Aorta (tissue), 5 donors: Measurements from ENCODE around the gene KCNJ8. TPM values are rescaled to one million over a fixed set of nuclear protein-coding genes. Genes with fewer than 3 reads are reported as not detected.
"Not testable (repeated sequence)": the region's sequence is repeated elsewhere in the genome, so short reads cannot be mapped to it uniquely, and the experiment has no call there.

Source experiments
- ATAC-seq: fragments of 200-7000 bp; cut with Tn5 transposase; one replicate; pipeline ENCODE4 v1.9.1; 2022; ENCODE audit warnings: moderate library complexity; ENCODE audit not compliant: low FRiP score
- DNase-seq, 2 donors: peaks; one replicate each; pipeline ENCODE4 v3.0.0-alpha.2; 2020
- H3K27ac ChIP-seq, 2 donors: one replicate each; pipeline ENCODE4 v1.5.1; 2013; ENCODE audit warnings: low read length in 2 of 2, mild to moderate bottlenecking in 2 of 2, moderate library complexity in 2 of 2, control low read depth in 1 of 2, inconsistent platforms in 1 of 2, low read depth in 1 of 2
- H3K27me3 ChIP-seq, 2 donors: one replicate each; pipeline ENCODE4 v1.6.1; 2013; ENCODE audit warnings: control low read depth in 1 of 2, low read length in 1 of 2, mild to moderate bottlenecking in 1 of 2, moderate library complexity in 1 of 2; ENCODE audit not compliant: insufficient read depth in 2 of 2, control insufficient read depth in 1 of 2
- H3K36me3 ChIP-seq, 2 donors: one replicate each; pipeline ENCODE4 v1.6.1; 2013; ENCODE audit warnings: control low read depth in 1 of 2, low read length in 1 of 2, mild to moderate bottlenecking in 1 of 2; ENCODE audit not compliant: insufficient read depth in 2 of 2, control insufficient read depth in 1 of 2
- H3K4me1 ChIP-seq, 2 donors: one replicate each; pipeline ENCODE4 v1.6.1; 2013; ENCODE audit warnings: low read length in 2 of 2, control low read depth in 1 of 2, mild to moderate bottlenecking in 1 of 2, moderate library complexity in 1 of 2; ENCODE audit not compliant: insufficient read depth in 2 of 2, control insufficient read depth in 1 of 2
- H3K4me3 ChIP-seq, 2 donors: one replicate each; pipeline ENCODE4 v1.5.1; 2013; ENCODE audit warnings: low read length in 2 of 2, control low read depth in 1 of 2, mild to moderate bottlenecking in 1 of 2
- H3K9me3 ChIP-seq: one replicate; pipeline ENCODE4 v1.6.1; 2013; ENCODE audit warnings: mild to moderate bottlenecking, low read length; ENCODE audit not compliant: control insufficient read depth
- WGBS, 2 donors: extraction: QIAGEN DNeasy Blood & Tissue Kit; methylation state at CpG; one replicate each; pipeline ENCODE4 v1.1.7; 2013; 5-methylcytosine and 5-hydroxymethylcytosine counted together
- intact Hi-C, 2 donors: fragments of 100-400 bp; cut with DNase I; formaldehyde crosslinking; loops; one replicate each; pipeline versions ENCODE4 v1.14.2 to v1.15.0; 2022
- polyA plus RNA-seq, 2 donors: library from polyadenylated mRNA; stranded (reverse); fragments of 200-250 nt; gene quantifications; one replicate each; pipeline ENCODE4 v1.2.3, GENCODE V29; 2013
- total RNA-seq, 2 donors: library from RNA; stranded (reverse); fragmentation: NEBNext Ultra II Directional; extraction: Animal tissue kit (Norgen Biotek cat#: 25700); gene quantifications; one replicate each; pipeline ENCODE4 v1.2.1, GENCODE V29; 2021
- donor health status: healthy with polysubstance abuse.
- donor health status: Bipolar disorder and iron deficiency.
- donor health status: DM: no; HTN: no; CAD: no.
- donor health status: DM: no; HTN: no; CAD: no.
- donor health status: DM: yes; HTN: yes; CAD: no.

Gene KCNJ8
- total and polyA plus RNA-seq, 4 donors, result 4.0 to 27.2 (median 10.9) TPM

DNA sequence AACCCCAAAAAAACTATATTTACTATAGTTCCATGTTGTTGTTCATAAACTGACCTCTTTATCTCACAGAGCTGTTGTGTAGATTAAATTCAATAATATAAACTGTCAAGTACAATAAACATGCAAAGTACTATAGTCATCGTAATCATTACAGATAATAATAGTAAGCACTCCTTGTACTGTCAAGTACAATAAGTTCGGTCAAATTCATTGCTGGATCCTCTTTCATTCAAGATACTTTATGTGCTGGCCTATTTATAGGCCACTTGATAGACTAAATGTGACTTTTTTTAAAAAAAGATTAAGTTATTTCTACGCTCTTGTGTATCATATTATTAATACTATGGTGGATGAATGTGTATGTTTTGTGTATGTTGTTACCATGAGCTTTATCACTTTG lies 39.2 kb upstream of the KCNJ8 start:
- H3K27me3 ChIP-seq, result no peaks in the 10 kb centered on the region
- intact Hi-C loops, result no loop called here
- no peaks in the 10 kb centered on the region for H3K9me3 ChIP-seq
- H3K4me1 ChIP-seq, result no peaks in the 10 kb centered on the region
- no peak for DNase-seq
- H3K4me3 ChIP-seq, result no peak overlapping the region
- ATAC-seq, result no peak
- H3K27ac ChIP-seq, result no peak overlapping the region
- 78 to 97% methylated on average over 3 of the region's 3 CpGs for WGBS, 2 donors
- no peaks in the 10 kb centered on the region for H3K36me3 ChIP-seq

DNA sequence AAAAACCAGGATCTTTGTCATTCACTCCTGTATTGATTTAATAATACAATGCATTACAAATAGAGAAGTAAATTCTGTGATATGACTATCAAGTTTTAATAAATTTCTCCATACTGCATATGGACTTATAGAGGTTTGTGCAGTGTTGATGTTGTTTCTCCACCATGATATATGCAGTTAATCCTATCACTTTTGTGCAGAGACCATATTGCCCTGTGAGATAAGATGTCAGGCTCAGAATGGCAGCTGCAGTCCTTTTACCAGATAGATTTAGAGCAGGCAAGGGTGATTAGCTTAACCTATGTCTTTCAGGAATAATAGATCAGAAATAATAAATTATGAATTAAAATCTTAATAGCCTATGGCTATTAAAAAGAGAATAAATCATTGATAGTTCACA lies 38.6 kb upstream of the KCNJ8 start:
- DNase-seq, result no peak
- Histone ChIP-seq H3K9me3 (no peaks in the 10 kb centered on the region), H3K4me1 (no peaks in the 10 kb centered on the region), H3K4me3 (no peak overlapping the region), H3K36me3 (no peaks in the 10 kb centered on the region), H3K27ac (no peak overlapping the region), H3K27me3 (no peaks in the 10 kb centered on the region)
- intact Hi-C loops, result no loop called here
- no peak for ATAC-seq

DNA sequence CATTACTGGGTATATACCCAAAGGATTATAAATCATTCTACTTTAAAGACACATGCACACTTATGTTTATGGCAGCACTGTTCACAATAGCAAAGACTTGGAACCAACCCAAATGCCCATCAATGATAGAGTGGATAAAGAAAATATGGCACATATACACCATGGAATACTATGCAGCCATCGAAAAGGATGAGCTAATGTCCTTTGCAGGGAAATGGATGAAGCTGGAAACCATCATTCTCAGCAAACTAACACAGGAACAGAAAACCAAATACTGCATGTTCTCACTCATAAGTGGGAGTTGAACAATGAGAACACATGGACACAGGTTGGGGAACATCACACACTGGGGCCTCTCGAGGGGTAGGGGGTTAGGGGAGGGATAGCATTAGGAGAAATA lies 37.8 kb upstream of the KCNJ8 start:
- H3K27me3 ChIP-seq, H3K27ac ChIP-seq, H3K4me3 ChIP-seq, ATAC-seq, H3K4me1 ChIP-seq, H3K36me3 ChIP-seq, intact Hi-C loops, H3K9me3 ChIP-seq, DNase-seq: not testable (repeated sequence)
- WGBS, 2 donors, result 94 to 96% methylated on average over 2 of the region's 2 CpGs

DNA sequence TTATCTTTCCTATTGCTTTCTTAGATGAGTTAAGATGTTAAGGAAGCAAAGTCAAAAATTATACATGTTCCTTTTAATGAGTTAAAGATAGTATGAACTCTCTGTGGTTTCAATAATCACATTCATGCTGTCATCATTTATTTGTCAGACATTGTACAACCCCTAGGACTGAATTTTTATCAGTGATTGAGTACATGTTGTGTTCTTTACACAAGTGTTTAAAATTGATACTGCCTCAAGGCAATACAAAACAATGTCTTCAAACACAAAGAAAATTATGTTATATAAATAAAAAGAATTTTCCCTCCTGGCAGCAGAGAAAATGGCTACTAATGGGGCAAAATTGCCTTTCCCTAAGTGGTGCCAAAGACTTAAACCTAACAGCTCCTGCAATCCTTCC lies 34.6 kb upstream of the KCNJ8 start:
- DNase-seq (no peak), ATAC-seq (no peak)
- Histone ChIP-seq H3K4me1 (no peaks in the 10 kb centered on the region), H3K27me3 (no peaks in the 10 kb centered on the region), H3K27ac (no peak overlapping the region), H3K9me3 (no peaks in the 10 kb centered on the region), H3K36me3 (no peaks in the 10 kb centered on the region), H3K4me3 (no peak overlapping the region)
- intact Hi-C loops, result no loop called here

DNA sequence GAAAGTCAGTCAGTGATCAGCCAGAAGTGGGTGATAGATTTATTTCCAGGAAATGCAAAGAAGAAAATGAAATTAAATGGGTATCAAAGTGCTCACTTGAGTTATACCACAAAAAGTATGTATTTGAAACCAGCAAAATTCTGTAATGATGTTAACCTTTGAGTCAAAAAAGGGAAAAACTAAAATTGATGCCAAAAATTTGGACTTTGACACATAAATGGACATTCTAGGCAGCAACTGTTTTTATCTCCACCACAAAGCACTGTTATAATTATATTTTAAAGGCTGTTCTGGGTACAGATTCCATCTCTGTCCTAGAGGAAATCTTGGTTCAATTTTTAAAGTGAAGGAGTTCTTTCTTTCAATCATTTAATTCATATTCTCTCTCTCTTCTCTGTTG lies 31.7 kb upstream of the KCNJ8 start:
- no peak for ATAC-seq
- no peaks in the 10 kb centered on the region for H3K36me3 ChIP-seq
- intact Hi-C loops, result no loop called here

DNA sequence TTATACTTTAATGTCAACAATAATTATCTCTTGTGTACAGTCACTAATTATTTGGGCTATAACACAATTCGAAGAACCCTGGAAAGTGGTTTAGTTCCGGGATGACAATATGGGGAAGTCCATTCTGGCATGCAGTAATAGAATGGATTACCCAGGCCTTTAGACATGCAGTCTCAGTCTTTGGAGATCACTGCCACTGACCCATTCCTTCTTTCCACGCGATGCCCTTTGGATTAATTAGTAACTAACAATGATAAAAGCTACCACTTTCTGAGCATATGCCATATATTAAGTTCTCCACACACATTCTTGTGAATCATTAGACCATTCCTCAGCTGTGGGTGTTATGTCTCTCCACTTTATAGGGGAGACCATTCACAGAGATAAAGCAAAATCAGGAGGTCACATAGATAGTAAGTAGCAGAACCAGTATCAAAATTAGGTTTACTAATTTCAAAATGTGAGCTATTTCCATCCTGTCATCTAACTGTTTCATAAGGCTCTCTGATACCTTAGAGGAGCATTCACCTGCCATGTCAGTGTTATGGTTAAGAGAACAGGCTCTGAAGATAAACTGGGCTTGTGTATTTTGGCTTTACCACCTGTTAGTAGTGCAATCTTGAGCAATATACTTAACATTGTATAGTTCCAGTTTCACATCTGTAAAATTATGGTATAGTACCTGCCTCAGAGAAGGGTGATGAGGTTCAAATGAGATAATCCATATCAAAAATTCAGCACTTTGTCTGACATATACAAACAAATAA lies 27.2 kb upstream of the KCNJ8 start:
- WGBS, 2 donors, result 86 to 89% methylated on average over 4 of the region's 4 CpGs
- H3K4me3 ChIP-seq, result no peak overlapping the region
- no peak for ATAC-seq
- H3K27me3 ChIP-seq, result no peaks in the 10 kb centered on the region
- no peak for DNase-seq
- intact Hi-C loops, result no loop called here
- H3K9me3 ChIP-seq, result no peaks in the 10 kb centered on the region
- no peaks in the 10 kb centered on the region for H3K4me1 ChIP-seq
- no peak overlapping the region for H3K27ac ChIP-seq
- no peaks in the 10 kb centered on the region for H3K36me3 ChIP-seq

More for the DNA sequence above, 31.7 kb upstream of the KCNJ8 start:
- no peaks in the 10 kb centered on the region for H3K27me3 ChIP-seq
- H3K4me3 ChIP-seq, result no peak overlapping the region
- H3K4me1 ChIP-seq, result no peaks in the 10 kb centered on the region
- DNase-seq, result no peak
- H3K27ac ChIP-seq, result no peak overlapping the region
- no peaks in the 10 kb centered on the region for H3K9me3 ChIP-seq

DNA sequence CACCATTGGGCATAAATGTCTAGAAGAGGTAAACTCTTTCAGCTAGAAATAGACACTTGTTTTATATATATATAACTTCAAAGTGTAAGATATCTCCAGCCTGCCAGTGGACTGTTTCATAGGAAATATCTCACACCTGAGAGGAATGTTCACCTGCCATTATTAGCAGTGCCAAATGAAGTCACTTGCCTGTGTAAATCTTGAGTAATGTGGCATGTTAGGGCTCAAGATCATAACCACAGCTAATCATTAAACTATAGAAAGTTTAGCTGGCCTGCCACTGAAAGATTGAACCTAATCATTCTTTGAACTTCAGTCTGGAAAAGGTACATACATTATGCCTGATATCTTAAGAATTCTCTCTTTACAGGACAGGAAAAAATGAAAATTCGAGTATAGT lies 25.5 kb upstream of the KCNJ8 start:
- Histone ChIP-seq H3K4me3 (no peak overlapping the region), H3K36me3 (no peaks in the 10 kb centered on the region), H3K9me3 (no peaks in the 10 kb centered on the region), H3K4me1 (no peaks in the 10 kb centered on the region), H3K27me3 (no peaks in the 10 kb centered on the region), H3K27ac (no peak overlapping the region)
- no peak for DNase-seq
- WGBS, 2 donors, result 25 to 37% methylated on average over 1 of the region's 1 CpG
- no peak for ATAC-seq
- intact Hi-C loops, result no loop called here

DNA sequence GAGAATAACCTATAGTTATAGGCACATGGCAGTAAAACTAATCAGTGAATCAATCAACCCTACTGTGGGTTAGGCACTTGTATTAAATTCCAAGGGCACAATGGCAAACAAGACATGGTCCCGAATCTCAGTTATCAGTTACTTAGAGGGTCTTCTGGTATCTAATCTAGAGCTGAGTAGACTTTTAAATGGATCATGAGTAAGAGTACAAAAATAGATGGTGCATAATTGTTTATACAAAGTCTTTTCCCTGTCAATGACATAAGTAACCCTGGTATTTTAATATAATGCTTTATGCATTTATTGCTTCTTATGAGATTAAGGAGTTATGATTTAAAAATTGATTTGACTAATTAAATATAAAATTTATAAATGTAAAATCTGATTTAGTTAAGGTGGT lies 23.0 kb upstream of the KCNJ8 start:
- intact Hi-C loops, result no loop called here
- 23 to 31% methylated on average over 1 of the region's 1 CpG for WGBS, 2 donors
- H3K36me3 ChIP-seq, result no peaks in the 10 kb centered on the region
- H3K9me3 ChIP-seq, result no peaks in the 10 kb centered on the region
- no peak overlapping the region for H3K27ac ChIP-seq
- H3K4me3 ChIP-seq, result no peak overlapping the region
- H3K27me3 ChIP-seq, result no peaks in the 10 kb centered on the region
- DNase-seq (no peak), ATAC-seq (no peak)
- H3K4me1 ChIP-seq, result no peaks in the 10 kb centered on the region

DNA sequence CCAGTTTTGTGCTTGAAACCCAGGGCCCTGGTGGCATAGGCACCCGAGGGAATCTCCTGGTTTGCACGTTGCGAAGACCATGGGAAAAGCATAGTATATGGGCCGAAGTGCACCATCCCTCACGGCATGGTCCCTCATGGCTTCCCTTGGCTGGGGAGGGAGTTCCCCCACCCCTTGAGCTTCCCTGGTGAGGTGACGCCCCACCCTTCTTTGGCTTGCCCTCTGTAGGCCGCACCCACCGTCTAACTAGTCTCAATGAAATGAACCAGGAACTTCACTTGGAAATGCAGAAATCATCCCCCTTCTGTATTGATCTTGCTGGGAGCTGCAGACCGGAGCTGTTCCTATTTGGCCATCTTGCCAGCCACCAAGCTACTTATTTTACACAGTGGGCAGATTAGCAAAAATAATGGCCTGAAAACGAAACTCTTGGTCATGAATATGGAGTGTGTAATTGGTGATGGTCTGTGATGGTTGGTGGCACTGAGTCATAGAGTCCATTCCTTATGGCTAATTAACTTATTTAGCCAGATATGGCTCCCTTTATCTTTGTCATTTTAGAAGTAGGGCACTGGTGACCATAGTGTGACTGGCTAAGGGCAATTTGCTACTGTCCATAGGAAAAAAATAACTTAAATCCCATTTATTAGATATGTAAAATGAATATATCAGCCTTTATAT lies 21.3 kb upstream of the KCNJ8 start:
- intact Hi-C loops, result no loop called here
- ATAC-seq (no peak), DNase-seq (no peak)
- Histone ChIP-seq H3K36me3 (no peaks in the 10 kb centered on the region), H3K4me3 (no peak overlapping the region), H3K27ac (no peak overlapping the region), H3K9me3 (no peaks in the 10 kb centered on the region), H3K27me3 (no peaks in the 10 kb centered on the region), H3K4me1 (no peaks in the 10 kb centered on the region)
- WGBS, 2 donors, result 96 to 97% methylated on average over 10 of the region's 10 CpGs
